ENCODE results near the gene CD200R1L. TPM values are rescaled to one million over a fixed set of nuclear protein-coding genes. Genes with fewer than 3 reads are reported as not detected.

Gene CD200R1L
- total RNA-seq, 1 donor from 2014 or later = 0.26 TPM

GRCh38 chr3:112818289-112818688 is 28.4 kb downstream of the CD200R1L start:
- TF ChIP-seq, protein P1, sequence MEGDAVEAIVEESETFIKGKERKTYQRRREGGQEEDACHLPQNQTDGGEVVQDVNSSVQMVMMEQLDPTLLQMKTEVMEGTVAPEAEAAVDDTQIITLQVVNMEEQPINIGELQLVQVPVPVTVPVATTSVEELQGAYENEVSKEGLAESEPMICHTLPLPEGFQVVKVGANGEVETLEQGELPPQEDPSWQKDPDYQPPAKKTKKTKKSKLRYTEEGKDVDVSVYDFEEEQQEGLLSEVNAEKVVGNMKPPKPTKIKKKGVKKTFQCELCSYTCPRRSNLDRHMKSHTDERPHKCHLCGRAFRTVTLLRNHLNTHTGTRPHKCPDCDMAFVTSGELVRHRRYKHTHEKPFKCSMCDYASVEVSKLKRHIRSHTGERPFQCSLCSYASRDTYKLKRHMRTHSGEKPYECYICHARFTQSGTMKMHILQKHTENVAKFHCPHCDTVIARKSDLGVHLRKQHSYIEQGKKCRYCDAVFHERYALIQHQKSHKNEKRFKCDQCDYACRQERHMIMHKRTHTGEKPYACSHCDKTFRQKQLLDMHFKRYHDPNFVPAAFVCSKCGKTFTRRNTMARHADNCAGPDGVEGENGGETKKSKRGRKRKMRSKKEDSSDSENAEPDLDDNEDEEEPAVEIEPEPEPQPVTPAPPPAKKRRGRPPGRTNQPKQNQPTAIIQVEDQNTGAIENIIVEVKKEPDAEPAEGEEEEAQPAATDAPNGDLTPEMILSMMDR (IDR thresholded peaks at IDR 0.05; ENCODE audit: insufficient read depth, low read length, severe bottlenecking) = no peak
- H3K4me3 ChIP-seq (ENCODE audit: low read depth, low read length) = no peak overlapping the region
- DNase-seq (ENCODE audit: low read depth) (peak; percentile 83), FAIRE-seq (no peak)
- H3K27me3 ChIP-seq (ENCODE audit: control insufficient read depth, insufficient read depth, low read length) = no peaks in the 10 kb centered on the region
- no peaks in the 10 kb centered on the region for H3K36me3 ChIP-seq (ENCODE audit: control insufficient read depth, insufficient read depth, low read length)

DNA sequence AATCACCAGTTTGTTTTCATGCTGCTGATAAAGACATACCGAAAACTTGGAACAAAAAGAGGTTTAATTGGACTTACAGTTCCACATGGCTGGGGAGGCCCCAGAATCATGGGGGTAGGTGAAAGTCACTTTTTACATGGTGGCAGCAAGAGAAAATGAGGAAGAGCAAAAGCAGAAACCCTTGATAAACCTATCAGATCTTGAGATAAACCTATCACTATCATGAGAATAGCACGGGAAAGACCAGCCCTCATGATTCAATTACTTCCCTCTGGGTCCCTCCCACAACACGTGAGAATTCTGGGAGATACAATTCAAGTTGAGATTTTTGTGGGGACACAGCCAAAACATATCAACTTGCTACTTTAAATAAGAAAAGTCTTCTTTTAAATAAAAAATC is 28.9 kb downstream of the CD200R1L start:
- no peak overlapping the region for H3K4me3 ChIP-seq (ENCODE audit: low read depth, low read length)
- FAIRE-seq (no peak), DNase-seq (ENCODE audit: low read depth) (no peak)
- H3K27me3 ChIP-seq (ENCODE audit: control insufficient read depth, insufficient read depth, low read length) = no peaks in the 10 kb centered on the region
- H3K36me3 ChIP-seq (ENCODE audit: control insufficient read depth, insufficient read depth, low read length) = no peaks in the 10 kb centered on the region
- TF ChIP-seq, protein P1 (IDR thresholded peaks at IDR 0.05; ENCODE audit: insufficient read depth, low read length, severe bottlenecking) = no peak

GRCh38 chr3:112817271-112817670 is 29.4 kb downstream of the CD200R1L start:
- no peaks in the 10 kb centered on the region for H3K27me3 ChIP-seq (ENCODE audit: control insufficient read depth, insufficient read depth, low read length)
- TF ChIP-seq, protein P1 (IDR thresholded peaks at IDR 0.05; ENCODE audit: insufficient read depth, low read length, severe bottlenecking) = no peak
- peak; percentile 32 for FAIRE-seq
- H3K4me3 ChIP-seq (ENCODE audit: low read depth, low read length) = no peak overlapping the region
- no peaks in the 10 kb centered on the region for H3K36me3 ChIP-seq (ENCODE audit: control insufficient read depth, insufficient read depth, low read length)
- no peak for DNase-seq (ENCODE audit: low read depth)

GRCh38 chr3:112815981-112816380 is 30.7 kb downstream of the CD200R1L start:
- peak; percentile 36 for FAIRE-seq
- no peaks in the 10 kb centered on the region for H3K27me3 ChIP-seq (ENCODE audit: control insufficient read depth, insufficient read depth, low read length)
- TF ChIP-seq, protein P1 (IDR thresholded peaks at IDR 0.05; ENCODE audit: insufficient read depth, low read length, severe bottlenecking) = no peak
- no peak overlapping the region for H3K4me3 ChIP-seq (ENCODE audit: low read depth, low read length)
- H3K36me3 ChIP-seq (ENCODE audit: control insufficient read depth, insufficient read depth, low read length) = no peaks in the 10 kb centered on the region
- DNase-seq (ENCODE audit: low read depth) = no peak

DNA sequence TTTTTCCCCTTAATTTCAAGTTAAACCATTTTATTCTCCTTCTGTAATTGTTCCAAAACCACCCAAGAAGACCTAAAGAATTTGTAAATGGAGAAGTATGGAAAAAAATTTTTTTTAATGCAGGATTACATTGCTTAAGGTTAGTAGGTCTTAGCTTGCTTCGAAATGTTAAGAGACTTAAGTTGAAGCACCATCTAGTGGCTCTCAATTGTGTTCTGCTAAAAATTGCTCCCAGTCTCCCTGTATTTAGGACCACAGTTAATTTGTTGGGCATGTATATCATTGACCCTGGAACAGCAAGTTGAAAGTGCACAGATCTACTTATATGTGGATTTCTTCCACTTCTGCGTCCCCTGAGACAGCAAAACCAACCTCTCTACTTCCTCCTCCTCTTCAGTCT is 32.4 kb downstream of the CD200R1L start:
- Histone ChIP-seq H3K4me3 (ENCODE audit: low read depth, low read length) (no peak overlapping the region), H3K27me3 (ENCODE audit: control insufficient read depth, insufficient read depth, low read length) (no peaks in the 10 kb centered on the region), H3K36me3 (ENCODE audit: control insufficient read depth, insufficient read depth, low read length) (no peaks in the 10 kb centered on the region)
- TF ChIP-seq, protein P1 (IDR thresholded peaks at IDR 0.05; ENCODE audit: insufficient read depth, low read length, severe bottlenecking) = peak; percentile 44
- FAIRE-seq (no peak), DNase-seq (ENCODE audit: low read depth) (peak; percentile 74)

- FAIRE-seq = no peak
- no peaks in the 10 kb centered on the region for H3K27me3 ChIP-seq (ENCODE audit: control insufficient read depth, insufficient read depth, low read length)
- no peak overlapping the region for H3K4me3 ChIP-seq (ENCODE audit: low read depth, low read length)
- no peaks in the 10 kb centered on the region for H3K36me3 ChIP-seq (ENCODE audit: control insufficient read depth, insufficient read depth, low read length)
- TF ChIP-seq, protein P1 (IDR thresholded peaks at IDR 0.05; ENCODE audit: insufficient read depth, low read length, severe bottlenecking) = no peak
- peak; percentile 13 for DNase-seq (ENCODE audit: low read depth)
Measured at GRCh38 chr3:112813723-112814171, 32.9 kb downstream of the CD200R1L start.
